B cell (primary cell): Measurements from ENCODE around the gene DNM2. TPM values are rescaled to one million over a fixed set of nuclear protein-coding genes. Genes with fewer than 3 reads are reported as not detected.

Experiments
- ATAC-seq: fragments of 200-7000 bp; cut with Tn5 transposase; one replicate; pipeline ENCODE4 v1.10.0; 2021; ENCODE audit warnings: low read depth, mild to moderate bottlenecking, moderate number of reproducible peaks, moderate library complexity
- CTCF ChIA-PET: fragments of 350-600 bp; sonication (Branson Sonifier 250); formaldehyde crosslinking; loops from one replicate; lab custom pipeline; 2021; ENCODE audit warnings: antibody characterized with exemption, inconsistent platforms; lab: Charles Lee
- POLR2A ChIA-PET: fragments of 350-600 bp; sonication (Branson Sonifier 250); formaldehyde crosslinking; loops from one replicate; lab custom pipeline; 2021; ENCODE audit warnings: antibody characterized with exemption; lab: Charles Lee
- DNase-seq: peaks from one replicate; pipeline ENCODE4 v3.0.0; 2013
- H2AFZ ChIP-seq: 2 replicates; pipeline ENCODE4 v1.6.1; 2012; ENCODE audit warnings: mild to moderate bottlenecking, low read depth, low read length; ENCODE audit not compliant: insufficient read depth, poor library complexity, severe bottlenecking
- H3K27ac ChIP-seq, 2 donors: 1 replicate in 1 of 2; 2 replicates in 1 of 2; pipeline ENCODE4 v1.5.1; 2012 to 2013; ENCODE audit warnings: low read length in 2 of 2, mild to moderate bottlenecking in 2 of 2, moderate library complexity in 1 of 2
- H3K27me3 ChIP-seq, 4 experiments: fragments of 200-600 bp in 1 of 4; sonication (generic) in 1 of 4; replicated peaks in 1 of 4; 1 replicate in 2 of 4; 2 replicates in 2 of 4; pipeline versions ENCODE4 v1.6.1 to v1.7.0; 2013 to 2016; ENCODE audit warnings: low read length in 3 of 4, mild to moderate bottlenecking in 2 of 4, mixed read lengths in 1 of 4, moderate library complexity in 1 of 4; ENCODE audit not compliant: insufficient read depth in 4 of 4, control insufficient read depth in 3 of 4; ENCODE audit errors: control extremely low read depth in 1 of 4
- H3K36me3 ChIP-seq, 2 experiments: replicated peaks in 1 of 2; 1 replicate in 1 of 2; 2 replicates in 1 of 2; pipeline versions ENCODE4 v1.6.1 to v1.7.1; 2013; ENCODE audit warnings: low read length in 1 of 2; ENCODE audit not compliant: insufficient read depth in 2 of 2, control insufficient read depth in 1 of 2; ENCODE audit errors: control extremely low read depth in 1 of 2, extremely low read depth in 1 of 2
- H3K4me1 ChIP-seq, 2 donors: fragments of 200-600 bp in 1 of 2; sonication (generic) in 1 of 2; 1 replicate in 1 of 2; 2 replicates in 1 of 2; pipeline versions ENCODE4 v1.5.1 to v1.6.1; 2013 to 2017; ENCODE audit warnings: low read length in 2 of 2; ENCODE audit not compliant: control insufficient read depth in 2 of 2, insufficient read depth in 2 of 2
- H3K4me2 ChIP-seq: replicated peaks from 2 replicates; pipeline ENCODE3; 2012; ENCODE audit warnings: mild to moderate bottlenecking, low read depth, low read length; ENCODE audit not compliant: poor library complexity, severe bottlenecking
- H3K4me3 ChIP-seq, 5 experiments: fragments of 200-600 bp in 1 of 5; sonication (generic) in 1 of 5; 1 replicate in 3 of 5; 2 replicates in 2 of 5; pipeline versions ENCODE4 v1.5.1 to v1.7.0; 2011 to 2016; ENCODE audit warnings: low read length in 4 of 5, mild to moderate bottlenecking in 4 of 5, low read depth in 2 of 5, control low read depth in 1 of 5, moderate library complexity in 1 of 5; ENCODE audit not compliant: insufficient read depth in 1 of 5; ENCODE audit errors: control extremely low read depth in 1 of 5, extremely low read depth in 1 of 5
- H3K79me2 ChIP-seq: fragments of 200-600 bp; sonication (generic); one replicate; pipeline ENCODE4 v1.6.0; 2016; ENCODE audit warnings: low read length; ENCODE audit not compliant: control insufficient read depth, insufficient read depth
- H3K9ac ChIP-seq: fragments of 200-600 bp; sonication (generic); 2 replicates; pipeline ENCODE4 v1.6.1; 2017; ENCODE audit warnings: mild to moderate bottlenecking, low read length, moderate library complexity
- H3K9me3 ChIP-seq, 3 donors: one replicate each; pipeline versions ENCODE4 v1.6.1 to v1.7.1; 2013; ENCODE audit warnings: low read length in 2 of 3; ENCODE audit not compliant: control insufficient read depth in 2 of 3, insufficient read depth in 1 of 3; ENCODE audit errors: control extremely low read depth in 1 of 3
- H4K20me1 ChIP-seq: 2 replicates; pipeline ENCODE4 v1.6.0; 2012; ENCODE audit warnings: mild to moderate bottlenecking, low read length; ENCODE audit not compliant: insufficient read depth, control insufficient read depth, poor library complexity, severe bottlenecking
- H3K27ac Mint-ChIP-seq: one replicate; pipeline ENCODE4 v1.8.0; 2021; ENCODE audit warnings: mixed read lengths
- H3K27me3 Mint-ChIP-seq: one replicate; pipeline ENCODE4 v1.8.0; 2021; ENCODE audit warnings: mixed read lengths
- H3K4me1 Mint-ChIP-seq: one replicate; pipeline ENCODE4 v1.8.0; 2021; ENCODE audit warnings: mixed read lengths
- H3K4me3 Mint-ChIP-seq: one replicate; pipeline ENCODE4 v1.8.0; 2021; ENCODE audit warnings: mixed read lengths
- H3K9me3 Mint-ChIP-seq: one replicate; pipeline ENCODE4 v1.8.0; 2022; ENCODE audit warnings: mixed read lengths; ENCODE audit not compliant: insufficient read depth
- EZH2 ChIP-seq: IDR thresholded peaks from 2 replicates; pipeline ENCODE4 v1.6.1; 2012; ENCODE audit warnings: borderline replicate concordance, low read depth, mild to moderate bottlenecking, moderate library complexity, low read length; ENCODE audit not compliant: insufficient read depth, poor library complexity, severe bottlenecking
- WGBS: methylation state at CpG from one replicate; pipeline ENCODE4 v1.1.5; 2013; ENCODE audit warnings: missing lambda C conversion rate; ENCODE audit not compliant: insufficient coverage; 5-methylcytosine and 5-hydroxymethylcytosine counted together
- intact Hi-C: fragments of 100-400 bp; cut with micrococcal nuclease; formaldehyde crosslinking; loops from one replicate; pipeline ENCODE4 v1.10.0; 2022
- polyA plus RNA-seq: library from polyadenylated mRNA; depleted of rRNA; stranded (reverse); fragments of >200 nt; gene quantifications from 2 replicates; pipeline ENCODE4 v1.2.3, GENCODE V29; 2012
- total RNA-seq, 2 donors: library from RNA; stranded (reverse); fragments of 120-200 nt in 1 of 2; gene quantifications; 1 replicate in 1 of 2; 2 replicates in 1 of 2; pipeline versions ENCODE4 v1.2.3 to v1.2.4, GENCODE V29; 2013 to 2022
- TF ChIP-seq, protein P1 (sequence below): fragments of 200-600 bp; IDR thresholded peaks from one replicate; pipeline ENCODE4 v1.8.0; 2022; ENCODE audit warnings: antibody characterized with exemption, mild to moderate bottlenecking

The DNM2 gene
- total and polyA plus RNA-seq, 2 donors (not counting 1 experiment from before 2014, with no cell fraction given): 163 to 353 TPM

GRCh38 chr19:10687518-10688288 is 30.2 kb upstream of the DNM2 start:
- Mint-ChIP-seq H3K27ac (no peak overlapping the region), H3K9me3 (no peaks in the 10 kb centered on the region), H3K27me3 (no peaks in the 10 kb centered on the region), H3K4me1 (peaks cover 2% of the 10 kb centered on the region), H3K4me3 (no peak overlapping the region)
- peaks cover 0 to 75% of the 10 kb centered on the region in 2 experiments for H3K36me3 ChIP-seq
- no peak overlapping the region for H2AFZ ChIP-seq
- no peaks in the 10 kb centered on the region for H3K9me3 ChIP-seq
- H3K9ac ChIP-seq: no peak overlapping the region
- intact Hi-C loops: no loop called here
- 97% methylated on average over 25 of the region's 25 CpGs for WGBS
- no peak overlapping the region for H3K27ac ChIP-seq
- no peak for TF ChIP-seq EZH2
- TF ChIP-seq, protein P1, sequence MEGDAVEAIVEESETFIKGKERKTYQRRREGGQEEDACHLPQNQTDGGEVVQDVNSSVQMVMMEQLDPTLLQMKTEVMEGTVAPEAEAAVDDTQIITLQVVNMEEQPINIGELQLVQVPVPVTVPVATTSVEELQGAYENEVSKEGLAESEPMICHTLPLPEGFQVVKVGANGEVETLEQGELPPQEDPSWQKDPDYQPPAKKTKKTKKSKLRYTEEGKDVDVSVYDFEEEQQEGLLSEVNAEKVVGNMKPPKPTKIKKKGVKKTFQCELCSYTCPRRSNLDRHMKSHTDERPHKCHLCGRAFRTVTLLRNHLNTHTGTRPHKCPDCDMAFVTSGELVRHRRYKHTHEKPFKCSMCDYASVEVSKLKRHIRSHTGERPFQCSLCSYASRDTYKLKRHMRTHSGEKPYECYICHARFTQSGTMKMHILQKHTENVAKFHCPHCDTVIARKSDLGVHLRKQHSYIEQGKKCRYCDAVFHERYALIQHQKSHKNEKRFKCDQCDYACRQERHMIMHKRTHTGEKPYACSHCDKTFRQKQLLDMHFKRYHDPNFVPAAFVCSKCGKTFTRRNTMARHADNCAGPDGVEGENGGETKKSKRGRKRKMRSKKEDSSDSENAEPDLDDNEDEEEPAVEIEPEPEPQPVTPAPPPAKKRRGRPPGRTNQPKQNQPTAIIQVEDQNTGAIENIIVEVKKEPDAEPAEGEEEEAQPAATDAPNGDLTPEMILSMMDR: no peak
- H3K4me2 ChIP-seq: no peak overlapping the region
- ChIA-PET CTCF (interaction anchor here (0.6 kb wide), 1 partner anchor 43 kb away, joined by 3 read pairs; no protein-coding TSS in a partner anchor), POLR2A (no interaction called here)
- ATAC-seq (no peak), DNase-seq (peak; percentile 29)
- H3K27me3 ChIP-seq: no peaks in the 10 kb centered on the region
- no peaks in the 10 kb centered on the region for H3K4me1 ChIP-seq
- no peak overlapping the region for H3K4me3 ChIP-seq
- H4K20me1 ChIP-seq: peaks cover 74% of the 10 kb centered on the region
- peaks cover 18% of the 10 kb centered on the region for H3K79me2 ChIP-seq
